Activated CD4-positive, alpha-beta T cell treated with anti-CD3 and anti-CD28 coated beads, Interleukin-2, amount 10 ng/mL, durations not matched to agents 24 days and 14 days (primary cell): ENCODE measurements around the gene SPOCK2. TPM values are rescaled to one million over a fixed set of nuclear protein-coding genes. Genes with fewer than 3 reads are reported as not detected.
"Not testable (repeated sequence)": the region's sequence is repeated elsewhere in the genome, so short reads cannot be mapped to it uniquely, and the experiment has no call there.

ENCODE experiments used
- DNase-seq: peaks from one replicate; pipeline ENCODE4 v3.0.0; 2022
- H3K27ac Mint-ChIP-seq: one replicate; pipeline ENCODE4 v1.8.0; 2022; ENCODE audit warnings: mild to moderate bottlenecking, mixed read lengths
- H3K27me3 Mint-ChIP-seq: one replicate; pipeline ENCODE4 v1.8.0; 2022; ENCODE audit warnings: mixed read lengths
- H3K36me3 Mint-ChIP-seq: one replicate; pipeline ENCODE4 v1.8.0; 2022; ENCODE audit warnings: low read depth, mild to moderate bottlenecking, mixed read lengths
- H3K4me1 Mint-ChIP-seq: one replicate; pipeline ENCODE4 v1.8.0; 2021; ENCODE audit warnings: mixed read lengths
- H3K4me3 Mint-ChIP-seq: one replicate; pipeline ENCODE4 v1.8.0; 2022; ENCODE audit warnings: mild to moderate bottlenecking, moderate library complexity, mixed read lengths
- H3K9me3 Mint-ChIP-seq: one replicate; pipeline ENCODE4 v1.8.0; 2021; ENCODE audit warnings: mixed read lengths
- intact Hi-C: fragments of 100-400 bp; cut with micrococcal nuclease; formaldehyde crosslinking; loops from one replicate; pipeline ENCODE4 v1.15.1; 2023
- total RNA-seq: library from RNA; stranded (reverse); gene quantifications from 2 replicates; pipeline ENCODE4 v1.2.3, GENCODE V29; 2022

SPOCK2 gene, protein sequence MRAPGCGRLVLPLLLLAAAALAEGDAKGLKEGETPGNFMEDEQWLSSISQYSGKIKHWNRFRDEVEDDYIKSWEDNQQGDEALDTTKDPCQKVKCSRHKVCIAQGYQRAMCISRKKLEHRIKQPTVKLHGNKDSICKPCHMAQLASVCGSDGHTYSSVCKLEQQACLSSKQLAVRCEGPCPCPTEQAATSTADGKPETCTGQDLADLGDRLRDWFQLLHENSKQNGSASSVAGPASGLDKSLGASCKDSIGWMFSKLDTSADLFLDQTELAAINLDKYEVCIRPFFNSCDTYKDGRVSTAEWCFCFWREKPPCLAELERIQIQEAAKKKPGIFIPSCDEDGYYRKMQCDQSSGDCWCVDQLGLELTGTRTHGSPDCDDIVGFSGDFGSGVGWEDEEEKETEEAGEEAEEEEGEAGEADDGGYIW
- total RNA-seq: 104 and 106 TPM in 2 replicates

DNA sequence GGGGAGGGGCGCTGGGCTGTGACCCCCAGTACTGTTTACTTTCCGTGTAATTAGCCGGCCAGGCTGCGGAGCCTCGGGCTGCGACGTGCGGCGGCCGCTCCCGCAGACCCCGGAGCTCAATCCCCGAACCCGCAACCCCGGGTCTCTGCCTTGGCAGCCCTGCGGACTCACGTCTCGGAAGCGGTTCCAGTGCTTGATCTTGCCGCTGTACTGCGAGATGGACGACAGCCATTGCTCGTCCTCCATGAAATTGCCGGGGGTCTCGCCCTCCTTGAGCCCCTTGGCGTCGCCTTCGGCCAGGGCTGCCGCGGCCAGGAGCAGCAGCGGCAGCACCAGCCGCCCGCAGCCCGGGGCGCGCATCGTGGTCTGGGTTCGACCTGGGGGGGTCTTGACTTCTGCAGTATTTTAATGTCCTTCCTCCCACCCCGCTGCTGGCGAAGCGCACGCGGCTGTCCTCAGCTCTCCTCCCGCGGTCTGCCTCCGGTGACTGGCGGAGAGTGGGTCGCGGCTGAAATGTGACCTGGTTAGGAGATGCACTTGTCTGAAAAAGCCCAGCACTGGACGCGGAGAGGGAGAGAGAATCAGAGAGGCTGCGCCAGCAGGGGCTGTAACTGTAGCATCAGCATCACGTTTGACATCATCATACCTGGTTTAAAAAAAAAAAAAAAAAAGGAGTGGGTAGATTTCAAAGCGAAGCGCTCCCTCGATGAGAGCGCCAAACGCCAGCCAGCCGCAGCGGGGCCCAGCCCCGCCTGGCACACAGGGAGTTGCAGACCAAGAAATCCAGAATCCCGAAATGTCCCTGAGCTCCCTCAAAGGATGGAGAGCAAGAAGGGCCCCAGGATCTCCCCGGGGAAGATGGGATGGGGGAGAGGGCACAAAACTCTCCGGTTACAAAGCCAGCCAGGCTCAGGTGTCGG lies at the start of gene SPOCK2:
Gene SPOCK2 (minus strand): TSS at position 583 of the 920 bp plus-strand sequence. CDS start 223 bp downstream, at position 360.
- Mint-ChIP-seq H3K27ac (peak within 1 kb of the TSS; percentile 98), H3K9me3 (no peaks in the 10 kb centered on the region), H3K4me3 (peak within 1 kb of the TSS; percentile 97), H3K36me3 (peaks cover 20% of the 10 kb centered on the region), H3K4me1 (peaks cover 63% of the 10 kb centered on the region), H3K27me3 (no peaks in the 10 kb centered on the region)
- intact Hi-C loops: loop anchor here (1.0 to 10.0 kb wide), 5 partner anchors 19 to 343 kb away; no protein-coding TSS in a partner anchor
- peak; percentile 91 for DNase-seq

DNA sequence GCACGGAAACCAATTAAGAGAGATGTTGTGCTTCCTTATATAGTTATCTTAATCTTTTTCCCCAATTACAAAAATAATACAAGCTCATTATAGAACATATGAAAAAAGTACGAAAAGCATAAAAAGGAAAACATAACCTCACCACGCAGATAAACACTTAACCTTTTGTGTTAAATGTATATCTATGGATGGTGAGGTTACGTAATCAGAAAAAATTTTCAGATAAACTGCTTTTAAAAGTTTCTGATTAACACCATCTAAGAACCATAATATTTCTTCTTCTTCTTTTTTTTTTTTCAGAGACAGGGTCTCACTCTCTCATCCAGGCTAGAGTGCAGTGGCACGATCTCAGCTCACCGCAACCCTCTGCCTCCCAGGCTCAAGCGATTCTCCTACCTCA lies 49.2 kb upstream of the SPOCK2 start:
- H3K9me3 Mint-ChIP-seq: no peaks in the 10 kb centered on the region
- peaks cover 24% of the 10 kb centered on the region for H3K4me1 Mint-ChIP-seq
- no peak overlapping the region for H3K4me3 Mint-ChIP-seq
- no peak for DNase-seq
- H3K27ac Mint-ChIP-seq: no peak overlapping the region
- H3K27me3 Mint-ChIP-seq: no peaks in the 10 kb centered on the region
- H3K36me3 Mint-ChIP-seq: peaks cover 14% of the 10 kb centered on the region
- intact Hi-C loops: no loop called here

DNA sequence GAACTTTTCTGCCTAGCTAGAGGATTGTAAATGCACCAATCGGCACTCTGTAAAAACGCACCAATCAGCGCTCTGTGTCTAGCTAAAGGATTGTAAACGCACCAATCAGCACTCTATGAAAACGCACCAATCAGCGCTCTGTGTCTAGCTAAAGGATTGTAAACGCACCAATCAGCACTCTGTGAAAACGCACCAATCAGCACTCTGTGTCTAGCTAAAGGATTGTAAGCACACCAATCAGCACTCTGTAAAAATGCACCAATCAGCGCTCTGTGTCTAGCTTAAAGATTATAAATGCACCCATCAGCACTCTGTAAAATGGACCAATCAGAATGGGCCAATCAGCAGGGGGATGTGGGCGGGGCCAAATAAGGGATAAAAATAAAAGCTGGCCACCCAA lies 47.9 kb upstream of the SPOCK2 start:
- peaks cover 14% of the 10 kb centered on the region for H3K36me3 Mint-ChIP-seq
- H3K9me3 Mint-ChIP-seq, H3K27ac Mint-ChIP-seq, intact Hi-C loops, H3K4me3 Mint-ChIP-seq, DNase-seq, H3K27me3 Mint-ChIP-seq: not testable (repeated sequence)
- peaks cover 24% of the 10 kb centered on the region for H3K4me1 Mint-ChIP-seq

DNA sequence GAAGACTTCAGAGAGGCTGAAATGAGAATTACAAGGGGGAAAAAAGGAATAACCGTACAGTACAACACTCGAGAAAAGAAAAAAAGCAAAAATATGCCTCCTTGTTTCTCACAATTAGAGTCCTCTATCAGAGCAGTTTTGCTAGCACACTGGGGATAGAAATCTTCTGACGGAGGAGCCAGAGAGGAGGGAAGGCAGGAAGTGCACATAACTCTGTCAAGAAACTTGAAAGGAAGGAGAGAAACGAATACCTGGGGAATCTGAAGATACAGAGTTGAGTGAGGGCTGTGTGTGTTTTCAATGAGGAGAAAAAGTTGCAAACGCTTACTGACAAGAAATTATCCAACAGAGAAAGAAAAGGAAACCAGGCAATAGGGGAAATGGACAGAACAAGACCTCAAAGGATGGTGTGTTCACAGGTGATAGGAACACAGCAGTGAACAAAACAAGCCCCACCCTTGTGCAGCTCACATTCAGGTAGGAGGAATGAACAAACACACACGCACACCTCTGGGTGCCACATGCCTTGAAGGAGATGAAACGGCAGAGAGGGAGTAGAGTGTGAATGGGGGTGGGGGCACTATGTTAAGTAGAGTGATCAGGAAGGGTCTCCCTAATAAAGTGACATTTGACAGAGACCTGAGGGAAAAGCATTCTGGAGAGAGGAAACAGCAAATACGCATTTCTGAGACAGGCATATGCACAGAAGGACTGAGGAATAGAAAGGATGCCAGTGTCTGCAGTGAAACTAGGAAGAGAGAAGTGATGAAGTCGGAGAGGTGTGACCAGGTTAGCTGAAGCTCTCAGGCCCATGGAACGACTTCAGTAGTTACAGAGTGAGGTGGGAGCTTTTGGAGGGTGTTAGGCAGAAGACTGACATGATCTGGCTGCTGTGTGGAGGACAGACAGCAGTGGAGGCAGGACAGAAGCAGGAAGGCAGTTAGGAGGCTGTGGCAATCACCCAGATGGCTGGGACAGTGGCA lies 46.7 kb upstream of the SPOCK2 start:
- no peak for DNase-seq
- peak overlapping the region; percentile 42 for H3K27ac Mint-ChIP-seq
- H3K36me3 Mint-ChIP-seq: peaks cover 15% of the 10 kb centered on the region
- intact Hi-C loops: no loop called here
- H3K9me3 Mint-ChIP-seq: no peaks in the 10 kb centered on the region
- H3K4me3 Mint-ChIP-seq: peak overlapping the region; percentile 27
- H3K4me1 Mint-ChIP-seq: peaks cover 23% of the 10 kb centered on the region
- H3K27me3 Mint-ChIP-seq: no peaks in the 10 kb centered on the region

DNA sequence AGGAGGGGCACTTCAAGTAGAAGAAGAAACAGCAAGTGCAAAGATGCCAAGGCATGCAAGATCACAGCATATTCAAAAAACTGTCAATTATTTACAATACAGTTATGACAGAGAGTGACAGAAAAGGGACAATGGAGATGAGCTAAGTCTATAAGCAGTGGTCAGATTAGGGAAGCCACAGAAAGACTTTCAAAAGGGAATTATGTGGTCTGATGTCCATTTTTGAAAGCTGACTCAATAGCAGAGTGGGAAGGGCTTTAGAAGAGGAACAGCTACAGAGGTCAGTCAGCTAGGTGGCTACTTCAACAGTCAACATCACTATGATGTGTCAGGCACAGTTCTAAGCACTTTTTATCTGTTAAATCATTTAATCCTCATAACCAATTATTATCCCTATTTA lies 45.2 kb upstream of the SPOCK2 start:
- H3K36me3 Mint-ChIP-seq: peaks cover 17% of the 10 kb centered on the region
- H3K27ac Mint-ChIP-seq: no peak overlapping the region
- no peaks in the 10 kb centered on the region for H3K27me3 Mint-ChIP-seq
- no peaks in the 10 kb centered on the region for H3K9me3 Mint-ChIP-seq
- no peak overlapping the region for H3K4me3 Mint-ChIP-seq
- intact Hi-C loops: loop anchor here (2.0 kb wide), 1 partner anchor 89 kb away; no protein-coding TSS in a partner anchor
- peaks cover 26% of the 10 kb centered on the region for H3K4me1 Mint-ChIP-seq
- no peak for DNase-seq

DNA sequence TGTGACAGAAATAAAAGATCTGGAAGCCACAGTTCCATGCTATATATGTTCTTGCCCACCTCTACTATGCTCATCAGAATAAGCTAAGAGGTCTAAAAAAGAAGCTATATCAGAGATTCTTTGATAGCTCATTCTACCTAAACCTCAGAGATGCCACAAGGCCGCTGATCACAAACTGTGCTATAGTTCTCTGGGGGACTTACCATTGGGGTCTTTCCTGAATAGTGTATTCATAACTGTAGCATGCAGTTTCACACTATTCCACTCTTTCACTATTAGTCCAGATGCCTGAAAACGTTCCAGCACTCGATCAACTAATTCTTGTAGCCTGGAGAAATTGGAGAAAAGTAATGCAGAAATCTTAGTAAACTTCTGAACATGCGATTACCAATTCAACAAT lies 44.5 kb upstream of the SPOCK2 start:
- H3K27ac Mint-ChIP-seq: no peak overlapping the region
- peaks cover 20% of the 10 kb centered on the region for H3K36me3 Mint-ChIP-seq
- H3K27me3 Mint-ChIP-seq: no peaks in the 10 kb centered on the region
- intact Hi-C loops: loop anchor here (2.0 kb wide), 1 partner anchor 90 kb away; no protein-coding TSS in a partner anchor
- H3K9me3 Mint-ChIP-seq: no peaks in the 10 kb centered on the region
- H3K4me3 Mint-ChIP-seq: no peak overlapping the region
- H3K4me1 Mint-ChIP-seq: peaks cover 24% of the 10 kb centered on the region
- no peak for DNase-seq

DNA sequence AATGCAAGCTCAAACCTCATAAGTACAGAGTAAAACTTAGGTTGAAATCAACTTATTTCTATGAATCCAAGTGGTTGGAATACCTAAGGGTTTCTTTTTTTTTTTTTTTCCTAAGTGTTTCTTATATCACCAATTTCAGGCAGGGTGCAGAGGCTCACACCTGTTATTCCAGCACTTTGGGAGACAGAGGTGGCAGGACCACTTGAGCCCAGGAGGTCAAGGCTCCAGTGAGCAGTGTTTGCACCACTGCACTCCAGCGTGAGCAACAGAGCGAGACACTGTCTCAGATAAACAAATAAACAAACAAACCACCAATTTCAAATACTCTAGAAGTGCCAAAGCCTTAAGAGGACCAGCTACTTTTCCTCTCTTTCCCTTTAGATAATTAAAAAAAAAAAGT lies 39.2 kb upstream of the SPOCK2 start:
- Mint-ChIP-seq H3K9me3 (no peaks in the 10 kb centered on the region), H3K27ac (no peak overlapping the region), H3K36me3 (peaks cover 12% of the 10 kb centered on the region), H3K4me3 (no peak overlapping the region), H3K27me3 (no peaks in the 10 kb centered on the region), H3K4me1 (peaks cover 15% of the 10 kb centered on the region)
- intact Hi-C loops: loop anchor here (2.0 to 5.0 kb wide), 2 partner anchors 40 to 209 kb away; partner anchors contain the start of gene SPOCK2
- no peak for DNase-seq

DNA sequence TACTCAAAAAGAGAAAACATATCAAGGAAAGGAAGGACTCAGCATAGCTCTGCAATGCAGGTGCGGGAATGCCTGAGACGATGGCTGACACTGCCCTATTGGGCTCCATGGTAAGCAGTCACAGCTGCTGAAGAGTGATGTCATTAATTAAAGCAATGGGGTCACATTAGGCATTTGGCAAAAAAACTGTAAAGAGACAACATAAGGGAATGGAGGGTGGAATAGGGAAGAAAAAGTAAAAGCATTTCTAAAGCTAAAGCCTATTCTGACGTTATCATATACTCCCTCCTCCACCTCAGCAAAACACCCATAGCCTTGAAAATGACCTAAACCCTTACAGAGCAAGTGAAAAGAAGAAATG lies 38.5 kb upstream of the SPOCK2 start:
- no peaks in the 10 kb centered on the region for H3K9me3 Mint-ChIP-seq
- no peak overlapping the region for H3K27ac Mint-ChIP-seq
- no peak overlapping the region for H3K4me3 Mint-ChIP-seq
- peaks cover 21% of the 10 kb centered on the region for H3K4me1 Mint-ChIP-seq
- intact Hi-C loops: loop anchor here (2.0 to 5.0 kb wide), 2 partner anchors 40 to 210 kb away; partner anchors contain the start of gene SPOCK2
- no peak for DNase-seq
- no peaks in the 10 kb centered on the region for H3K27me3 Mint-ChIP-seq
- peaks cover 14% of the 10 kb centered on the region for H3K36me3 Mint-ChIP-seq

DNA sequence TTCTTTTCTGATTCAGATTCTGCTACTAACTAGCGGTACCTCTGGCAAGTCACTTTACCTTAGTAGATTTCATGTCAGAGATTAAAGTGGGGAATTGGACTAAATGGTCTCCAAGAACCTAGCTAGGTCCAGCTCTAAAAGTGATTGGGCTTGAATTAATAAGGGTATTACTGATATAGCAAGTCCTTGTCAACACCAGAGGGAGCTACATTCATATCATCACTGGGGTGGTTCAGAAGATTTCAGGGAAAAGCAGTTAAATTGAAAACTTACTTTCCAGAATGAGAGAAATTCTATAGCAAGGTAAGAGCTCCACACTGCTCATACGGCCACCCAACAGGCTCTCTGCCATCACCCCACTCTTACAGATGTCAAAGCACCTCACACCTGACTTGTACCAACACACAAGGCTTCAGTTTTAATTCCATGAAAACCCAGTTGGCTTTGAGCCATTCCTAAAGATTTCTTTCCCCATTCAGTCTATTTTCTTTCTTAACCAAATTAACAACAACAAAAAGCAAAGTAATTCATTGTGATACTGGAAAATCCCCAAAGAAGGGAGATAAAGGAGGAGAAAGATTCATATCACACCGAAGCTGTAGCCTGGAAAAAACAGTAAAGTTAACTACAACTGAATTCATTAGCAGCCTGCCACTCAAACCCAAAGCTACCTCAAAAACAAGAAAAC lies 38.0 kb upstream of the SPOCK2 start:
- Mint-ChIP-seq H3K4me3 (no peak overlapping the region), H3K27ac (no peak overlapping the region)
- intact Hi-C loops: loop anchor here (2.0 to 5.0 kb wide), 2 partner anchors 39 to 210 kb away; partner anchors contain the start of gene SPOCK2

DNA sequence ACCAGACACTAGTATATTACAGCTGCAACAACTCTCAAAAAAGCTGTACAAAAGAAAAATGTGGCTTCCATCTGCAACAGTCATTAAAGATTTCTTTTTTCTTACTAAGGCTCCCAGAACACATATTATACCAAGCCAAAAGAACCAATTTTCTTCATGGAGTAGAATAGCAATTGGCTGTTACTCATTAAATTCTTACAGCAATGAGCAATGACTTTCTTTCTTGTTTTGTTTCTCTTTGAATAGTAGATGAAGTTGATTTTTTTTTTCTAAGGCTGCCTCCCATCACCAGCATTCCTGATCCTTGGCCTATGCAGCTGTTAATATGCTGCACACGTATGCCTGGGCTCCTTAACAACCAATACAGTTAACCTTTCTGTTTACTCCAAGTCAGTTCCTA lies 36.6 kb upstream of the SPOCK2 start:
- intact Hi-C loops: loop anchor here (5.0 kb wide), 1 partner anchor 38 kb away; the partner anchor contains the start of gene SPOCK2

More for the DNA sequence above, 38.0 kb upstream of the SPOCK2 start:
- H3K36me3 Mint-ChIP-seq: peaks cover 18% of the 10 kb centered on the region
- H3K27me3 Mint-ChIP-seq: no peaks in the 10 kb centered on the region
- DNase-seq: peak; percentile 65
- no peaks in the 10 kb centered on the region for H3K9me3 Mint-ChIP-seq
- peaks cover 25% of the 10 kb centered on the region for H3K4me1 Mint-ChIP-seq

DNA sequence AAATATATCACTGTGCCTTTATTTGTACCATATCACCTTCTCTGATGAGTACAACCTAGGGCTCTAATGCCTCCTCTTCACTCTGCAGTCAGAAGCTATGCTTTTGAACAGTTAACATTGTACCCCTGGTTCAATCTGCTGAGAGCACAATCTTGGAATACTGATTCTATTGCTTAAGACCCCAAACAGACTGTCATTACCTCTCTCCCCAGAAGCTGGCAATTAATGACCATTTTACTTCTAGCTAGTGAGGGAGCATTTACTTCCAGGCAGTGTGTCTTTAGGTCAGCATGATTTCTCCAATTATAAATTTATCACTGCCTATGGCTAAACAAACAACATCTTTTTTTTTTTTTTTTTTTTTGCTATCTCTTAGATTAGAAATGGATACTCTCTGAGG lies 36.0 kb upstream of the SPOCK2 start:
- Mint-ChIP-seq H3K27ac (no peak overlapping the region), H3K36me3 (peaks cover 26% of the 10 kb centered on the region), H3K4me1 (peaks cover 22% of the 10 kb centered on the region), H3K27me3 (no peaks in the 10 kb centered on the region), H3K4me3 (no peak overlapping the region), H3K9me3 (no peaks in the 10 kb centered on the region)
- intact Hi-C loops: no loop called here
- no peak for DNase-seq

More for the DNA sequence above, 36.6 kb upstream of the SPOCK2 start:
- Mint-ChIP-seq H3K4me3 (no peak overlapping the region), H3K9me3 (no peaks in the 10 kb centered on the region), H3K27ac (no peak overlapping the region), H3K4me1 (peaks cover 24% of the 10 kb centered on the region), H3K36me3 (peaks cover 24% of the 10 kb centered on the region), H3K27me3 (no peaks in the 10 kb centered on the region)
- no peak for DNase-seq

DNA sequence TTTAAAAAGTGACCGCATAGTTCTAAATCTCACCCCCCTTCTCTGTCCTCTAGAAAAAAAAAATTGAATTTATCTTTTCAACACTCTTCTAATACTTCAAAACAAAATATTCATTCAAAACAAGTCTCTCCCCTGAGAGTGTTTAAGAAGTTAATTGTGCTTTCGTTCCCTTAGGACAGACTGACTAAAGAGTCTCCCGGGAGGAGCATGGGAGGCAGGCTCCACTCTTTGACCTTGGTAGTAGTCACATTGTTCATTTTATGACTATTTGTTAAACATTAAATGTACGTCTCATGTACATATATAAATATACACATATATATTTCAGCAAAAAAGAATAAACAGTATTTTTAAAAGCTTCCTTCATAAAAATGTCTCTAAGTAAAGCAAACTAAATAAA lies 35.3 kb upstream of the SPOCK2 start:
- Mint-ChIP-seq H3K36me3 (peaks cover 27% of the 10 kb centered on the region), H3K27ac (no peak overlapping the region), H3K4me1 (peaks cover 22% of the 10 kb centered on the region), H3K4me3 (no peak overlapping the region), H3K27me3 (no peaks in the 10 kb centered on the region), H3K9me3 (no peaks in the 10 kb centered on the region)
- DNase-seq: no peak
- intact Hi-C loops: no loop called here
